Endothelial cell of umbilical vein (primary cell): Measurements from ENCODE around the gene RNU5B-1. TPM values are rescaled to one million over a fixed set of nuclear protein-coding genes. Genes with fewer than 3 reads are reported as not detected.

Source experiments
- BruUV-seq: library from RNA; stranded (reverse); fragments of 400-500 nt; replicated peaks from 2 replicates; lab custom pipeline; 2021; lab: Mats Ljungman, UMichigan
- CTCF ChIA-PET: fragments of 300-600, 350-600 bp; sonication (Branson Sonifier 250); formaldehyde crosslinking; loops from one replicate; lab custom pipeline; 2021; ENCODE audit warnings: antibody characterized with exemption, inconsistent platforms; lab: Charles Lee
- POLR2A ChIA-PET: fragments of 300-600, 350-600 bp; sonication (Branson Sonifier 250); formaldehyde crosslinking; loops from one replicate; lab custom pipeline; 2021; ENCODE audit warnings: antibody characterized with exemption, inconsistent platforms; lab: Charles Lee
- DNase-seq: peaks from one replicate; pipeline ENCODE4 v3.0.0-alpha.2; 2011; ENCODE audit warnings: low read depth, low spot score
- FAIRE-seq: peaks from 2 replicates; lab custom pipeline; 2011; peaks lifted over from hg19 to GRCh38; lab: Jason Lieb, UNC
- H2AFZ ChIP-seq: 2 replicates; pipeline ENCODE4 v1.6.0; 2012; ENCODE audit warnings: low read depth, low read length, control low read depth, inconsistent platforms
- H3K27ac ChIP-seq: 2 replicates; pipeline ENCODE4 v1.5.1; 2011; ENCODE audit warnings: low read depth, mild to moderate bottlenecking, control low read depth, low read length, moderate library complexity; ENCODE audit not compliant: insufficient read depth
- H3K27me3 ChIP-seq, 2 experiments: 2 replicates each; pipeline versions ENCODE4 v1.6.0 to v1.6.1; 2011; ENCODE audit warnings: low read length in 2 of 2, mixed read lengths in 1 of 2; ENCODE audit not compliant: control insufficient read depth in 2 of 2, insufficient read depth in 2 of 2
- H3K36me3 ChIP-seq, 2 experiments: 2 replicates in 1 of 2; 3 replicates in 1 of 2; pipeline ENCODE4 v1.5.1; 2011; ENCODE audit warnings: low read length in 2 of 2, mild to moderate bottlenecking in 1 of 2, moderate library complexity in 1 of 2; ENCODE audit not compliant: control insufficient read depth in 2 of 2, insufficient read depth in 2 of 2; ENCODE audit errors: extremely low read depth in 1 of 2
- H3K4me1 ChIP-seq: 3 replicates; pipeline ENCODE4 v1.5.1; 2011; ENCODE audit warnings: mild to moderate bottlenecking, low read length; ENCODE audit not compliant: control insufficient read depth, insufficient read depth; ENCODE audit errors: extremely low read depth
- H3K4me2 ChIP-seq: 2 replicates; pipeline ENCODE4 v1.6.1; 2011; ENCODE audit warnings: low read length, control low read depth, mixed read lengths; ENCODE audit not compliant: insufficient read depth
- H3K4me3 ChIP-seq, 3 experiments: fragments of 200-600 bp in 1 of 3; sonication (generic), shearing (Covaris generic) in 1 of 3; replicated peaks in 1 of 3; 2 replicates each; pipeline ENCODE4 v1.5.1; 2011 to 2016; ENCODE audit warnings: control low read depth in 3 of 3, low read length in 3 of 3, mild to moderate bottlenecking in 2 of 3, inconsistent platforms in 1 of 3, low read depth in 1 of 3, moderate library complexity in 1 of 3; ENCODE audit not compliant: insufficient read depth in 1 of 3
- H3K79me2 ChIP-seq: 2 replicates; pipeline ENCODE4 v1.6.0; 2012; ENCODE audit warnings: low read length, inconsistent platforms; ENCODE audit not compliant: control insufficient read depth, insufficient read depth
- H3K9ac ChIP-seq: replicated peaks from 2 replicates; pipeline ENCODE3; 2011; ENCODE audit warnings: low read length, control low read depth; ENCODE audit not compliant: insufficient read depth; ENCODE audit errors: extremely low read depth
- H3K9me1 ChIP-seq: replicated peaks from 3 replicates; pipeline ENCODE4 v1.6.0; 2011; ENCODE audit warnings: mild to moderate bottlenecking, low read length; ENCODE audit not compliant: control insufficient read depth, insufficient read depth; ENCODE audit errors: extremely low read depth
- H3K9me3 ChIP-seq: replicated peaks from 2 replicates; pipeline ENCODE4 v1.5.1; 2012; ENCODE audit warnings: low read length, inconsistent platforms; ENCODE audit not compliant: control insufficient read depth, insufficient read depth
- H4K20me1 ChIP-seq: replicated peaks from 2 replicates; pipeline ENCODE3; 2011; ENCODE audit warnings: mild to moderate bottlenecking, low read length; ENCODE audit not compliant: control insufficient read depth, insufficient read depth; ENCODE audit errors: extremely low read depth
- CTCF ChIP-seq, 2 donors: IDR thresholded peaks; 1 replicate in 1 of 2; 2 replicates in 1 of 2; pipeline ENCODE4 v1.5.1; 2011; ENCODE audit warnings: low read length in 2 of 2, mild to moderate bottlenecking in 2 of 2, moderate library complexity in 2 of 2, control low read depth in 1 of 2, inconsistent platforms in 1 of 2, low read depth in 1 of 2; ENCODE audit not compliant: insufficient read depth in 1 of 2; ENCODE audit errors: extremely low read depth in 1 of 2
- EZH2 ChIP-seq: IDR thresholded peaks from 2 replicates; pipeline ENCODE4 v1.6.1; 2012; ENCODE audit warnings: borderline replicate concordance, low read depth, mild to moderate bottlenecking, moderate library complexity, low read length, inconsistent platforms; ENCODE audit not compliant: severe bottlenecking
- FOS ChIP-seq: IDR thresholded peaks from 2 replicates; pipeline ENCODE4 v1.6.1; 2011; ENCODE audit warnings: mild to moderate bottlenecking, low read length, moderate library complexity, borderline replicate concordance; ENCODE audit not compliant: insufficient read depth
- GATA2 ChIP-seq: IDR thresholded peaks from 2 replicates; pipeline ENCODE4 v1.7.0; 2011; ENCODE audit warnings: low read depth, mild to moderate bottlenecking, moderate library complexity, mixed read lengths, low read length; ENCODE audit not compliant: insufficient read length, insufficient read depth
- JUN ChIP-seq: IDR thresholded peaks from 2 replicates; pipeline ENCODE4 v1.6.1; 2011; ENCODE audit warnings: borderline replicate concordance, low read depth; ENCODE audit not compliant: insufficient read length, insufficient read depth
- MAX ChIP-seq: IDR thresholded peaks from 2 replicates; pipeline ENCODE4 v1.6.1; 2011; ENCODE audit not compliant: insufficient read depth, insufficient read length
- MYC ChIP-seq: IDR thresholded peaks from one replicate; pipeline ENCODE4 v1.6.1; 2011; ENCODE audit warnings: mild to moderate bottlenecking, low read depth, low read length
- POLR2A ChIP-seq: IDR thresholded peaks from 2 replicates; pipeline ENCODE4 v1.6.1; 2012; ENCODE audit warnings: low read depth, mild to moderate bottlenecking, control low read depth, low read length
- POLR2AphosphoS5 ChIP-seq: IDR thresholded peaks from 2 replicates; pipeline ENCODE4 v1.6.1; 2012; ENCODE audit warnings: low read depth, mild to moderate bottlenecking, control low read depth, low read length, moderate library complexity; ENCODE audit not compliant: insufficient read depth
- dilution Hi-C: fragments of 300-500 bp; cut with MboI; formaldehyde crosslinking; loops from one replicate; pipeline ENCODE4 v1.15.0; 2019; ENCODE audit warnings: low sequenced_read_pairs; ENCODE audit not compliant: extremely low pct_ligation_motif_present
- intact Hi-C: fragments of 100-400 bp; cut with micrococcal nuclease; formaldehyde crosslinking; loops from one replicate; pipeline ENCODE4 v1.10.0; 2022
- polyA plus RNA-seq, 4 experiments: library from polyadenylated mRNA; depleted of rRNA in 3 of 4; stranded (reverse) in 3 of 4; unstranded in 1 of 4; fragments of >200 nt; gene quantifications; 2 replicates each; pipeline versions ENCODE4 v1.2.1 to v1.2.3, GENCODE V29; 2011 to 2012; ENCODE audit warnings: missing spikeins in 1 of 4
- total RNA-seq: library from RNA; stranded (reverse); gene quantifications from 2 replicates; pipeline ENCODE4 v1.2.3, GENCODE V29; 2021

Gene RNU5B-1
- total and polyA plus RNA-seq, 2 donors (not counting 3 experiments of a cell fraction or from before 2014, with no cell fraction given), result not detected

GRCh38 chr15:65277015-65277414 lies 27.5 kb upstream of the RNU5B-1 start:
- no peak for TF ChIP-seq FOS
- no peak for TF ChIP-seq EZH2
- no peak for TF ChIP-seq CTCF (IDR thresholded peaks at IDR 0.05; ENCODE audit: extremely low read depth in 1 of 2, insufficient read depth in 1 of 2, low read depth in 1 of 2, low read length in 2 of 2)
- TF ChIP-seq POLR2AphosphoS5, result no peak
- TF ChIP-seq MAX, result no peak
- TF ChIP-seq GATA2, result no peak
- TF ChIP-seq JUN, result no peak
- TF ChIP-seq MYC, result no peak
- TF ChIP-seq POLR2A, result no peak
- DNase-seq (no peak), FAIRE-seq (no peak)
- POLR2A ChIA-PET, result no interaction called here
- intact Hi-C loops (no loop called here), dilution Hi-C loops (no loop called here)
- no peaks in the 10 kb centered on the region for H4K20me1 ChIP-seq
- no peak overlapping the region for H3K4me2 ChIP-seq
- no peak overlapping the region for H2AFZ ChIP-seq
- no peak overlapping the region for H3K4me3 ChIP-seq
- no peaks in the 10 kb centered on the region for H3K9me3 ChIP-seq
- H3K9me1 ChIP-seq, result no peaks in the 10 kb centered on the region
- no peaks in the 10 kb centered on the region for H3K79me2 ChIP-seq
- no peaks in the 10 kb centered on the region for H3K27me3 ChIP-seq
- BruUV-seq, result no TSS peak
- H3K36me3 ChIP-seq, result no peaks in the 10 kb centered on the region
- CTCF ChIA-PET, result interaction anchor here (1.2 kb wide), 1 partner anchor 11 kb away, joined by 3 read pairs; no protein-coding TSS in a partner anchor
- no peak overlapping the region for H3K27ac ChIP-seq
- H3K9ac ChIP-seq, result no peak overlapping the region
- H3K4me1 ChIP-seq, result no peaks in the 10 kb centered on the region
